Posterior cingulate gyrus (tissue), 11 donors: Measurements from ENCODE around the gene LPIN1.
"Not testable (repeated sequence)": the region's sequence is repeated elsewhere in the genome, so short reads cannot be mapped to it uniquely, and the experiment has no call there.

Experiments used
- DNase-seq, 10 donors: peaks; one replicate each; pipeline versions ENCODE4 v3.0.0 to v3.0.0-alpha.2; 2020 to 2021; ENCODE audit warnings: mixed read lengths in 3 of 10
- intact Hi-C: fragments of 100-400 bp; cut with DNase I; formaldehyde crosslinking; loops from one replicate; pipeline ENCODE4 v1.15.1; 2023

Gene LPIN1

DNA sequence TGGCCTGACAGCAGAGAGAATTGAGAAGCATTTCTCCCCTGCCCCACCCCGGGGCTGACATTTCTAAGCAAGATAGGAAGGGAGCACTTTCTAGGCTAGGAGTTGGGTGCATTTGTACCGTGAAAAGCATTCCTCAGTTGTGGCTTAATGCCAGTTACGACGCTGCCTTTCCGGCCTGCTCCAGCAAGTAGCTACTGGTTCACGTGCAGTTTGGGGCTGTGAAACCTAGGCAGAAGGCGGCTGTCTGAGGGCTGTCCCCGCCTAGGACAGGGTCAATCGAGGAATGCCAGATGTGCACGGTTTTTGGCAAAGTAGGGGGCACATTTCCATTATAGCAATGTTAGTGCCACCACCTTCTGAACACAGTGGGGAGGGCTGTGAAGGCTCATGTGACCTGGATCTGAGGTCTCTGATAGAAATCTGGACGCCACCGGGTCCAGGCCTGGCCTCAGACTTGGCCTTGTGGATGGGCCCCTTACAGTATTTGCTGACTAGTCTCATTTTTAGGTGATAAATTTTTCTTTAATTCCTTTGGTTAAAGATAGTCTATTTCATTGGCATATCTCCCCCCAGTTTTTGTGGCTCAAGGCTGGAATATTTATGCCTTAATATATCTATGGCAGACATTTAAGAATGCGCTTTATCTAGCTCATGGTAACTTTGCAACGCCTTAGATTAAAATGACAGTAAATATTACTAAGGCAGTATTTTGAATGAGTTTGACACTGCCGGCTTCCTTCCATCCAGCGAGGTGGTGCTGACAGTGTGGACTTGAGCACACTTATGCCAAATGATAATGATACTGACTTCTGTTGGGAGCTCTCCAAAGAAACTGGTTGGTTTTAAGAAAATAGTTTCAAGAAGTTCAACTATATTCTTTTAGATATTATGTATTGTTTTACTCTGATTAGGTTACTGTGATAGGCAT is 78.7 kb downstream of the LPIN1 start:
- intact Hi-C loops = loop anchor here (5.0 kb wide), 1 partner anchor 1182 kb away; no protein-coding TSS in a partner anchor

DNA sequence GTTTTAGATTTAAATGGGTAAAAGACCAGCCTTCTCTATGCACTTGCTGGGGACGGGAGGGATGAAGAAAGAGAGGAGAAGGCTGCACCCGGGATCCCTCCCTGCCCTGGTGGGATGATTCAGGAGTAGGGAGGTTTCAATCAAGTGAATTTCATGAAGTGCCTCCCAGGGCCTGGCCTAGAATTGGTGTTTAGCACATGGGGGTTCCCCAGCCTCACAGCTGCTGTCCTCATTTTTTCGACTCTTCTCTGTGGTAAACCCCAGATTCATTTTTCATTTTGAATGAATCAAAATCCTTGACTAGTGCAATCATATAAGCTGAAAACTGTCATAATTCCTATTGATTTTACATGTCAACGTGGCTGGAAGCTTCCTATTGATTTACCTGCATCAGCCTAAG is 81.1 kb downstream of the LPIN1 start:
- DNase-seq = no peak
- intact Hi-C loops = loop anchor here (5.0 kb wide), 1 partner anchor 1180 kb away; no protein-coding TSS in a partner anchor

More for the DNA sequence above, 78.7 kb downstream of the LPIN1 start:
- DNase-seq = no peak

- intact Hi-C loops = loop anchor here (5.0 kb wide), 1 partner anchor 1178 kb away; no protein-coding TSS in a partner anchor
- DNase-seq = no peak
These were observed 82.5 kb downstream of the LPIN1 start for GRCh38 chr2:11828933-11829323.

DNA sequence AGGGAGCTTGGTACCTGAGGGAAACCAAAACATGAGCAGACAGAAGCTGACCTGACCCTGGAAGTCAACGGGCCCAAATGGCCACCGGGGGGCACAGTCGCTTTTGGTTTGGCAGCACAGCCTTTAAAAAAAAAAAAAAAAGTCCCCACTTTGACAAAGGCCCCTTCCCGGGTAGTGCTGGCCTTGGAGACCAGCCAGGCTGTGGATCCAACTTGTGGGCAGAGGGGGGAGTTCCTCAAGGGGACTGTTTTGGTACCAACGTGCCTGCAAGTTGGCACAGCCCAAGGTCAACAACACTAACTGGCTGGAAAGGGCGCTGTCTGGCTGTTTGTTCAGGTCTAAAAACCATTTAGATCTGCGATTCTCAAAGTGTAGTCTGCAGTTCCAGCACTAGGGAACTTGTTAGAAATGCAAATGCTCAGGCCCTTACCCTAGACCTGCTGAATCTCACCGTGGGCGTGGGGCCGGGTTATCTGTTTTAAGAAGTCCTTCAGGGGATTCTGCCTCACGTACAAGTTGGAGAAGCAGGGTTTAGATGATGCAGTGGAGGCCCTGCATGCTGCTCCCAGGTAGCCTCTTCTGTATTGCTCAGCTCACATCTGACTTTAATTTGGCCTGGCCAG is 83.0 kb downstream of the LPIN1 start:
- peak in 9 of 10 donors; percentile 42 to 89 (median 70) for DNase-seq
- intact Hi-C loops = loop anchor here (5.0 kb wide), 1 partner anchor 1178 kb away; no protein-coding TSS in a partner anchor

DNA sequence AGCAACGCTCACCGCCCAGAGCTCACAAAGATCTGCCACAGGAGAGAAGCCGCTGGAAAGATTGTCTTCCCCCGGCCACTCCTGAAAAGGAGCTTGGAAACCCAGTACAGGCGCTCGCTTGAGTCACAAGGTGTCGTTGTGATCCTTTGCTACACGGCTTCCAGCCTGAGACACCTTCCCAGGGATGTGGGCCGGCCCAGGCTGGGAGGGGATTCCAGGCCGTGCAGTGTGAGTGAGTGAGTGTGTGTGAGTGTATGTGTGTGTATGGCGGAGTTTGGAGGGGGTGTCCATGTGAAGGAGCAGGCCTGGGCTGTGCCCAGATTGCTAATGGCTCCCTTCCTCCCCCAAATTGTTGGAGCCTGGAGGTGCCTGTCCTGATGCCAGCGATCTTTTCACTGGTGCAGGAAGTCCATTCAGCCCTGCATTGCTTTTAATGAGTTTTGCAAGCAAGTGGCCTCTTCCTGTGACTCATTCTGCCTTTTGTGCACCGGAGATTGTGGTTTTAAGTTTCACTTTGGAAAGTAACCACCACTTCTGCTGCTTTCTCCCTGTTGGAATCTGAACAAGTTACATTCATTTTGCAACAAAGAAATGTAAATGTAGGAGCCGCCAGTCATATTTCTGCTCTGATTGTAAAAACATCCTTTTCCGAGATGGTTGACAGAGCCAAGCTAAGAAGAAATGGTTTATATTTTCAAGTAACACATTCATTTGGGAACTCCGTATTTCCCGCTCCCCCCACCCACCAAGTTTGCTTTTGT is 83.7 kb downstream of the LPIN1 start:
- DNase-seq = peak; percentile 43 to 95 (median 74)
- intact Hi-C loops = loop anchor here (5.0 to 10.0 kb wide), 4 partner anchors 335 to 1177 kb away; partner anchors contain the start of gene TRIB2

DNA sequence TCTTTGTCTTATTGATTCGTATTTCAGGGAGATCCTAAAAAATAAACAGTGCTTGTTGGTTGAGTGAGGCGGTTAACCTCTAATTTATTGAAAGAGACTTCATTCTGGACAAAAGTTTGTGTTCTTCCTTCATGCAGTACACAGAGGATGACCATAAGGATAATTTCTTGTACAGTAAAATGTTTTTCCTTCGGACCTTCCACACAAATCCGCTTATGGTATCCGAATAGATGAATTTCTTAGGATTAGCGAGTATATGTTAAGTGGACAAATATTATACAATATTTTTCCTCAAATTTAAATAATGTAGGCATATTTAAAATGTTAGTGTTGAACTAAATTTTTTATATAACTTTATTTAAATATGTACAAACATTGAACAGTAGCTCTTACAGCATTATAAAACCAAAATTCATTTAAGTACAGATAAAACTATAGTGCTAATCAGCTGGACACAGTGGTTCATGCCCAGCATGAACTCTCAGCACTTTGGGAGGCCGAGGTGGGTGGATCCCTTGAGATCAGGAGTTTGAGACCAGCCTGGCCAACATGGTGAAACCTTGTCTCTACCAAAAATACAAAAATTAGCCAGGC is 84.4 kb downstream of the LPIN1 start:
- intact Hi-C loops = loop anchor here (5.0 to 10.0 kb wide), 3 partner anchors 334 to 1101 kb away; partner anchors contain the start of gene TRIB2
- no peak for DNase-seq

DNA sequence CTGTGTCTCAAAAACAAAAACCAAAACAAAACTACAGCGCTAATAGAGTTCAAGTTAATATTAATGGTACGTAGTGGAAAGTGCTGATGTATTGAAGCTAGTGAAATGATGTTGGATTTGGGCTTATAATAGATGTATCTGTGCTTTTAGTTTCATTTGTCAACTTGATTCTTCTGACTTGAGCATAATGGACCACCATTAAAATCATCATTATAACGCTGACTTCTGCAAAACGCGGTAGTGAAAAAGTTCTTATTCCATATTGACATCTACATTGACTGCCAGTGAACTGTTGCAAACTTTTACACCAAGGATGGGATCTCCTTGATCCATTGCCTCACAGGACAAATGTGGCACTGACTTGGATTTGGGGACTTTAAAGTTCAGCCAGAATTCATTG is 85.0 kb downstream of the LPIN1 start:
- no peak for DNase-seq
- intact Hi-C loops = loop anchor here (5.0 to 10.0 kb wide), 3 partner anchors 333 to 1101 kb away; partner anchors contain the start of gene TRIB2

DNA sequence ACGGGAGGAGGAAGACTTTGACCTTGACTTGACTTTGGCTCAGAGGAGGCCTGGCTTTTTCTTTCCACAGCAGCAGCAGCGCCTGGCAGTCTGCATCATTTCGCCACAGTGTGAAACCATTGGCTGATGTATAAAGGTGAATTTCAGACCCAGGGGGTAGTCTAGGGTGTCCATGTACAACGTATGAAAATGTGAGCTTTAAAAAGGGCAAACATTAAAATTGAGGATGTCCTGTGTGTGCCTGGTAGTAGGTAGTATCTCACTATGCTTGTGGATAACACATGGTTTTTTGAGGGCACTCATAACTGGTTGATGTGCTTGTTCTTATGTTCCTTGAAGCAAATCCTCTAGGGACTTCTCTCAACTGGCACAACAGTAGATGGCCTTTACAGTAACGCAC is 86.1 kb downstream of the LPIN1 start:
- intact Hi-C loops = loop anchor here (5.0 to 10.0 kb wide), 3 partner anchors 332 to 1100 kb away; partner anchors contain the start of gene TRIB2
- no peak for DNase-seq

DNA sequence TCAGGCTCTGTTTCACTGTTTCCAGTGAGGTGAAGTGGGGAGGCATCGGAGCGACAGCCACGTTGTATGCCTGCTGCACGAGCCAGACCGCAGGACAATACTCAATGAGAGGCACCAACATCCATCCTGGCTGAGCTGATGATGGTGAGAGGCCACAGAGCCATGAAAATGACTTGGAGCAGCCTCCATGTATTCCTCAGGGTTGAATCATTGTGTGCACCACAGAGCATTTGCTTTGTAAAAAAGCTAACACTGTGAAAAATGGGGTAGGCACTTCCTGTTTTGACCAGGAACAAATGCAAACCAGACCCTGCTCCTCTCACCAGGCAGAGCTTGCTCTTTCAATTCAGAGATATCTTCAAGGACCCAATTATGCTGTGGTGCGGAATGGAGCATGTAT is 87.2 kb downstream of the LPIN1 start:
- DNase-seq = no peak

DNA sequence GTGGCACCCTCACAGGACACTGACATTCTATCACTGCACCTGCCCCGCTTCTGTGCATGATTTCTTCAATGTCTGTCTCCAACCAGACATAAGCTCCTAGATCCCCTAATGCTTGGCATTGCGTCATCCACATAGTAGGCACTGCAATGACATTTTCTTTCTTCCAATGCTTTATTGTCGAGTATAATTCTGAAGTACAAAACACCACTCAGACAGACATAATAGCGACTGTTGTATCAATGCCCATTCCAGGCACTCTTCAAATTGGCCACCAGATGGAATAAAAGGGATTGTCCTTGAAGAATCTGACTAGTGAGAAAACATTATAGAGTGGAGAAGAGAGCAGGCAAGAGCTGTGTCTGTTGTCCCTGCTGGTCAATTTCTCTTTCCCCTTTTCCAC is 89.0 kb downstream of the LPIN1 start:
- peak in 1 of 10 donors; percentile 29 for DNase-seq
- intact Hi-C loops = loop anchor here (10.0 kb wide), 1 partner anchor 329 kb away; no protein-coding TSS in a partner anchor

More for the DNA sequence above, 87.2 kb downstream of the LPIN1 start:
- intact Hi-C loops = loop anchor here (5.0 to 10.0 kb wide), 3 partner anchors 331 to 1099 kb away; partner anchors contain the start of gene TRIB2

DNA sequence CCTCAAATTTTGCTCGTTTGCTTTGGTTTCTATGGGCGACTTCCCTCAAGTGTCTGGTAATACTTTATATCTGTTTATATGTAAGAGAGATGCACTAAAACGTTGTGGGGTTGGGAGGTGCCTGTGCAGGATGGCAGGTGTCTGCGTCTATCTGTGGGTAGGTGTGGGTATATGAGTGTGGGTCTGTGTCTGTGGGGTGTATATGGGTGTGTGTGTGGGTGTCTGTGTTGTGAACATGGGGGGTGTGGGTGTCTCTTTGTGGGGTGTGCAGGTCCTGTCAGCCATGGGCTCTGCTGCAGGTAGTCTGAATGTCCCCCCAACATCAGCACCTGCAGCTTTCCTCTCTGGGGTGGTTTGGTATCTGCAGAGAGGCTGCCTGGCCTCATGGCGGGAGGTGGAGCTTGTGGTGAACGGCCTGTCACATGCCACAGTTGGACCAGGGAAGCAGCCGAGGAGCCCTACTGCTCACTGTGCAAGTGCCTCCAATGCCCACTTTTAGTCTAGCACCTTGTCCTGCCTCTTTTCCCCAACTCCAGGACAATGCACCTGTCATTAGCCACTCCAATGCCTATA is 90.3 kb downstream of the LPIN1 start:
- intact Hi-C loops = loop anchor here (10.0 kb wide), 1 partner anchor 328 kb away; no protein-coding TSS in a partner anchor
- DNase-seq = peak in 1 of 10 donors; percentile 30

GRCh38 chr2:11837875-11838734 is 91.7 kb downstream of the LPIN1 start:
- intact Hi-C loops = loop anchor here (10.0 kb wide), 1 partner anchor 327 kb away; no protein-coding TSS in a partner anchor
- peak in 1 of 10 donors; percentile 54 for DNase-seq

DNA sequence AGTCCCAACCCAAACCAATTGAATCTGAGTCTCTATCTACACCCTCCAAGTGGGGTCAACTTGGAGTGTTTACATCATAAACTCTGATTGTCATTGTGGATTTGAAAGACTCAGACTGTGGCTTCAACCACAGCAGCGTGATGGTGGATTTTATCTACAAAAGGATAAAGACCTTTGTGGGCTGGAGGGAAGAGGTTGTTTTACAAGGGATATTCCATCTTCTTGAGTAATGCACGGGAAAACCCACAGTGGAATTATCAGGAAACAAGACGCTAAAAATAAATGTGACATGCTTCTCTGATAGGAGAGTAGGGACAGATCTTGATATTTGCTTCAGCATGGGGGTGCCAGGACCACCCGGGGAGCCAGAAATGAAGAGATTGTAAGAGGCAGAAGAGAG is 93.5 kb downstream of the LPIN1 start:
- intact Hi-C loops = loop anchor here (10.0 kb wide), 1 partner anchor 325 kb away; no protein-coding TSS in a partner anchor
- no peak for DNase-seq

- DNase-seq = peak in 3 of 10 donors; percentile 28 to 78 (median 37)
- intact Hi-C loops = no loop called here
These were observed 95.9 kb downstream of the LPIN1 start for GRCh38 chr2:11842336-11842735.

DNA sequence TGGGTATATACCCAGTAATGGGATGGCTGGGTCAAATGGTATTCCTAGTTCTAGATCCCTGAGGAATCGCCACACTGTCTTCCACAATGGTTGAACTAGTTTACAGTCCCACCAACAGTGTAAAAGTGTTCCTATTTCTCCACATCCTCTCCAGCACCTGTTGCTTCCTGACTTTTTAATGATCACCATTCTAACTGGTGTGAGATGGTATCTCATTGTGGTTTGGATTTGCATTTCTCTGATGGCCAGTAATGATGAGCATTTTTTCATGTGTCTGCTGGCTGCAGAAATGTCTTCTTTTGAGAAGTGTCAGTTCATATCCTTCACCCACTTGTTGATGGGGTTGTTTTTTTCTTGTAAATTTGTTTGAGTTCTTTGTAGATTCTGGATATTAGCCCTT is 98.4 kb downstream of the LPIN1 start:
- DNase-seq, intact Hi-C loops: not testable (repeated sequence)

DNA sequence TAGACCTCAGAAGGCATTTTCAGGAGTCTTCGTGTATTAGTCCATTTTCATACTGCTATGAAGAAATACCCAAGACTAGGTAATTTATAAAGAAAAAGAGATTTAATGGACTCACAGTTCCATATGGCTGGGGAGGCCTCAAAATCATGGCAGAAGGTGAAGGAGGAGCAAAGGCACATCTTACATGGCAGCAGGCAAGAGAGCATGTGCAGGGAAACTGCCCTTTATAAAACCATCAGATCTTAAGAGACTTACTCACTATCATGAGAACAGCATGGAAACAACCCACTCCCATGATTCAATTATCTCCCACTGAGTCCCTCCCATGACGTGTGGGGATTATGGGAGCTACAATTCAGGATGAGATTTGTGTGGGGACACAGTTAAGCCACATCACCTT is 101.5 kb downstream of the LPIN1 start:
- intact Hi-C loops, DNase-seq: not testable (repeated sequence)

DNA sequence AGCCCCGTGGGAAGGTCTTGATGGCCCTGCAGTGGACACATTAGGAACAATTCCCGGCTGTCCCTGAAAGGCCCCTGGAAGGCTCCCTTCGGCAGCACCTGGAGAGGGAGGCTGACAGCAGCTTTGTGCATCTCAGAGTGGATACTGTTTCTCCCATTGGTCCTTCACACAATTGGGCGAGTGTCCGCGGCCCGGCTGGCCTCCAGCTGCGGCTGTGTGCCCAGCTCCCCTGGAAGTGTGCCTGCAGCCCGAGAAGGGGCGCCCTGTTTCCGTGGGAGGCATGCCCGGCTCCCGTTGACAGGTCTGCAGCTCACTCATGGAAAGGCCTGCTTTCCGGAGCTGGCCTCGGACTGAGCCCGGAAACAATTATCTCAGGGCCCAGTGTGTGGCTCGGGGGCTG is 103.7 kb downstream of the LPIN1 start:
- DNase-seq = peak; percentile 71 to 96 (median 79)
- intact Hi-C loops = no loop called here
